OCI-LY7 (cell line): Measurements from ENCODE around the gene CHAF1A. TPM values are rescaled to one million over a fixed set of nuclear protein-coding genes. Genes with fewer than 3 reads are reported as not detected.

Source experiments
- BruUV-seq: library from RNA; stranded (reverse); fragments of 400-500 nt; replicated peaks from 2 replicates; lab custom pipeline; 2021; lab: Mats Ljungman, UMichigan
- CTCF ChIA-PET: fragments of 300-600 bp; sonication (Branson Sonifier 250); formaldehyde crosslinking; loops from one replicate; lab custom pipeline; 2022; ENCODE audit warnings: antibody characterized with exemption; ENCODE audit not compliant: unreplicated experiment; lab: Charles Lee
- POLR2A ChIA-PET: fragments of 300-600 bp; sonication (Branson Sonifier 250); formaldehyde crosslinking; loops from one replicate; lab custom pipeline; 2022; ENCODE audit warnings: antibody characterized with exemption; lab: Charles Lee
- DNase-seq: peaks from one replicate; pipeline ENCODE4 v3.0.0-alpha.2; 2015; ENCODE audit warnings: low spot score
- H2AFZ ChIP-seq: fragments of 200-600 bp; sonication (generic), shearing (Covaris generic); 2 replicates; pipeline ENCODE4 v1.6.1; 2014; ENCODE audit warnings: mild to moderate bottlenecking, antibody characterized with exemption, low read length, moderate library complexity
- H3K27ac ChIP-seq: fragments of 200-600 bp; sonication (generic); 2 replicates; pipeline ENCODE4 v1.5.1; 2014; ENCODE audit warnings: mixed run types, low read depth, mild to moderate bottlenecking, moderate library complexity, low read length, inconsistent platforms; ENCODE audit not compliant: poor library complexity, severe bottlenecking
- H3K36me3 ChIP-seq: fragments of 200-600 bp; sonication (generic); 2 replicates; pipeline ENCODE4 v1.6.1; 2014; ENCODE audit warnings: mild to moderate bottlenecking, antibody characterized with exemption, low read length, moderate library complexity, mixed read lengths; ENCODE audit not compliant: insufficient read depth
- H3K4me1 ChIP-seq: fragments of 200-600 bp; sonication (generic); 2 replicates; pipeline ENCODE4 v1.5.1; 2014; ENCODE audit warnings: mild to moderate bottlenecking, low read length; ENCODE audit not compliant: insufficient read depth, poor library complexity, severe bottlenecking
- H3K4me2 ChIP-seq: fragments of 200-600 bp; sonication (generic); 2 replicates; pipeline ENCODE4 v1.6.1; 2014; ENCODE audit warnings: mild to moderate bottlenecking, low read length
- H3K4me3 ChIP-seq: fragments of 200-600 bp; sonication (generic); 2 replicates; pipeline ENCODE4 v1.5.1; 2014; ENCODE audit warnings: mild to moderate bottlenecking, low read depth, low read length; ENCODE audit not compliant: poor library complexity, severe bottlenecking
- H3K79me2 ChIP-seq: fragments of 200-600 bp; sonication (generic); 2 replicates; pipeline ENCODE4 v1.6.1; 2016; ENCODE audit warnings: low read depth, mild to moderate bottlenecking, low read length, moderate library complexity, mixed read lengths; ENCODE audit not compliant: insufficient read depth
- H3K9me2 ChIP-seq: fragments of 200-600 bp; sonication (generic); 2 replicates; pipeline ENCODE4 v1.6.1; 2016; ENCODE audit warnings: mild to moderate bottlenecking, low read length, mixed read lengths; ENCODE audit not compliant: insufficient read depth
- H3K9me3 ChIP-seq: fragments of 200-600 bp; sonication (generic); 2 replicates; pipeline ENCODE4 v1.6.1; 2014; ENCODE audit warnings: mild to moderate bottlenecking, mixed run types, low read length, mixed read lengths
- H4K20me1 ChIP-seq: fragments of 200-600 bp; sonication (generic); 2 replicates; pipeline ENCODE4 v1.6.1; 2014; ENCODE audit warnings: mild to moderate bottlenecking, antibody characterized with exemption, low read length, moderate library complexity, mixed read lengths; ENCODE audit not compliant: insufficient read depth
- EZH2phosphoT487 ChIP-seq: fragments of 200-600 bp; sonication (generic); IDR thresholded peaks from 2 replicates; pipeline ENCODE4 v1.6.1; 2018; ENCODE audit warnings: low read depth, borderline replicate concordance, mild to moderate bottlenecking, mixed run types, antibody characterized with exemption, low read length, moderate library complexity, mixed read lengths
- intact Hi-C: fragments of 100-400 bp; cut with micrococcal nuclease; formaldehyde crosslinking; loops from one replicate; pipeline ENCODE4 v1.10.0; 2022; ENCODE audit not compliant: unreplicated experiment
- total RNA-seq, 2 experiments: library from RNA; depleted of rRNA in 1 of 2; stranded (reverse); fragments of >200 nt in 1 of 2; shearing (Covaris generic) in 1 of 2; gene quantifications; 2 replicates each; pipeline ENCODE4 v1.2.3, GENCODE V29; 2014 to 2022
- TF ChIP-seq, protein P1 (sequence below): fragments of 200-600 bp; sonication (generic); conservative IDR thresholded peaks from 2 replicates; pipeline ENCODE4 v1.5.1; 2014; ENCODE audit warnings: mild to moderate bottlenecking, antibody characterized with exemption, low read length, moderate library complexity, mixed read lengths

CHAF1A gene
- total RNA-seq, 2 experiments from 2014 or later = 107 to 119 TPM

DNA sequence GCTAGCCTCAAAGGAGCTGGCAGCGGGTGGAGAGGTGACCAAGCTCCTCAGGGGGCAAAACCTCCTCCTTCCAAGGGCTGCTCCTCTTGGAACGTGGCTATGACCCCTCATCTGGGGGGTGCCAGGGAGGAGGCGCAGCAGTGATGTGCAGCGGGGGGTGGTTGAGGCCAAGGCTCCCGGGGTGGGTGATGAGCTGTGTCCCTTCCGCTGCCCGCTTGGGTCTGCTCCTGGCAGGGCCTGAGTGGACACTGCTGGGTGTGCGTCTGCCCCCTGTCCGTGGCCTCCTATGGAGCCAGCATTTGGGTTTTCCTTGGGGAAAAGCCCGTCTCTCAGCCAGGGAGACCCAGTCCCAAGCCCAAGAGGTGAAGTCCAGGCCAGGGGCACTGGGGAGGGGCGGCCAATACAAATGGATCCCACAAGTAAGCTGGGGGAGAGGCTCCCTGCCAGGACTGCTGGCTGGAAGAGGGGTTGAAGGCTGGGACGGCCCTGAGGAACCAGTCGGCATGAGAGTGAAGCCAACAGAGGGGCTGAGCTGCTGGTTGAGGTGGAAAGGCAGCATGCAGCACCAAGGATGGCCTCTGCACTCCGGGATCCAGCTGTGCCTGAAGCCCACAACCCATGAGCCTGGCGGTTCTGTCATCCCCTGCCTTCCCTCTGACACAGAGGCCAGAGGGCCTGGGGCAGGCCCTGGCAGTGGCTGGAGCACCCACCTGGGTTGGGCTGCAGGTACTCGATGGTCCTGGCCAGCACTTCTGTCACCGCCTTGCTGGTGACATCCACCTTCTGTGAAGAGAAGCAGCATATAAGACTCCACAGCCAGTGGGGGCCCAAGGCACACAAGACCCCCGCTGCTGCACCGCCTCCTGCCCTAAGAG, 36.4 kb upstream of the CHAF1A start:
- TF ChIP-seq EZH2phosphoT487 = no peak
- TF ChIP-seq, protein P1, sequence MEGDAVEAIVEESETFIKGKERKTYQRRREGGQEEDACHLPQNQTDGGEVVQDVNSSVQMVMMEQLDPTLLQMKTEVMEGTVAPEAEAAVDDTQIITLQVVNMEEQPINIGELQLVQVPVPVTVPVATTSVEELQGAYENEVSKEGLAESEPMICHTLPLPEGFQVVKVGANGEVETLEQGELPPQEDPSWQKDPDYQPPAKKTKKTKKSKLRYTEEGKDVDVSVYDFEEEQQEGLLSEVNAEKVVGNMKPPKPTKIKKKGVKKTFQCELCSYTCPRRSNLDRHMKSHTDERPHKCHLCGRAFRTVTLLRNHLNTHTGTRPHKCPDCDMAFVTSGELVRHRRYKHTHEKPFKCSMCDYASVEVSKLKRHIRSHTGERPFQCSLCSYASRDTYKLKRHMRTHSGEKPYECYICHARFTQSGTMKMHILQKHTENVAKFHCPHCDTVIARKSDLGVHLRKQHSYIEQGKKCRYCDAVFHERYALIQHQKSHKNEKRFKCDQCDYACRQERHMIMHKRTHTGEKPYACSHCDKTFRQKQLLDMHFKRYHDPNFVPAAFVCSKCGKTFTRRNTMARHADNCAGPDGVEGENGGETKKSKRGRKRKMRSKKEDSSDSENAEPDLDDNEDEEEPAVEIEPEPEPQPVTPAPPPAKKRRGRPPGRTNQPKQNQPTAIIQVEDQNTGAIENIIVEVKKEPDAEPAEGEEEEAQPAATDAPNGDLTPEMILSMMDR = no peak
- Histone ChIP-seq H2AFZ (no peak overlapping the region), H3K9me2 (no peaks in the 10 kb centered on the region), H3K36me3 (peaks cover 53% of the 10 kb centered on the region), H4K20me1 (peaks cover 3% of the 10 kb centered on the region; the same call in 1 of the 2 replicates), H3K9me3 (no peaks in the 10 kb centered on the region), H3K27ac (no peak overlapping the region), H3K79me2 (peaks cover 3% of the 10 kb centered on the region; the same call in 1 of the 2 replicates), H3K4me1 (peaks cover 30% of the 10 kb centered on the region), H3K4me2 (no peak overlapping the region), H3K4me3 (no peak overlapping the region)
- CTCF ChIA-PET = no interaction called here
- POLR2A ChIA-PET = interaction anchor here (0.6 kb wide), 1 partner anchor 23 kb away, joined by 3 read pairs; no protein-coding TSS in a partner anchor
- no TSS peak for BruUV-seq
- no peak for DNase-seq
- intact Hi-C loops = no loop called here

DNA sequence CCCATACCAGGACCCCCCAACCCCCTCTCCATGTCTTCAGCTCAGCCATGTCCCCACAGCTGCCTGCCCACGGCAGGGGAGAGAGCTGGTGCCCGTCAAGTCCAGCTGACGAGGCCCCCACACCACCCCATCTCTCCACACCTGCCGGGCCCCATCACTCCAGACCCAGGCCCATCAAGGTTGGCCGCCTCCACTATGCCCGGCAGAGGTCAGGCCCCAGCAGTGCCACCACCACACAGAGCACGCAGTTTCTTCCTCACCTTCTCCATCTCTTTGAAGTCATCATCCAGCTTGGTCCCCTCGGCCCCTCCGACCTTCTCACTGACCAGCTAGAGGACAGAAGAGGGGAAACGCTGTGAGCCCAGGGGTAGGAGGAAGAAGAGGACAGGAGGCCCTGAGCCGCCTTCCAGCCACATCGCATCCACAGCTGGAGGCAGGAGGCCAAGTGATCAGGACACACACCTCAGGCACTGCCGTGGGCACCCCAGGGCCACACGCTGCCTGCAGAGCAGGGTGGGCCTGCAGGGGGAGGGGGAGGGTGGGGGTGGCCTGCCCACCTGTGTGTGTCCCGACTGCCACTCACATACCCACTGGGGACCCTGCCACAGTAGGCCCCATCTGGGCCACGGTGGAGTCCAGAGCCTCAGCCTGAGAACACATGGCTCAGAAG, 35.6 kb upstream of the CHAF1A start:
- POLR2A ChIA-PET = interaction anchor here (0.6 kb wide), 1 partner anchor 62 kb away, joined by 3 read pairs; no protein-coding TSS in a partner anchor

More for the DNA sequence above, 35.6 kb upstream of the CHAF1A start:
- Histone ChIP-seq H3K4me3 (no peak overlapping the region), H3K9me2 (no peaks in the 10 kb centered on the region), H3K4me1 (peaks cover 34% of the 10 kb centered on the region), H3K27ac (no peak overlapping the region), H3K9me3 (no peaks in the 10 kb centered on the region), H3K4me2 (no peak overlapping the region), H4K20me1 (peaks cover 3% of the 10 kb centered on the region; the same call in 1 of the 2 replicates), H2AFZ (no peak overlapping the region), H3K79me2 (peaks cover 3% of the 10 kb centered on the region; the same call in 1 of the 2 replicates), H3K36me3 (peaks cover 46% of the 10 kb centered on the region)
- no TSS peak for BruUV-seq
- no peak for DNase-seq
- TF ChIP-seq, protein P1 = no peak
- TF ChIP-seq EZH2phosphoT487 = no peak
- intact Hi-C loops = no loop called here
- CTCF ChIA-PET = no interaction called here
